Natural killer cell (primary cell): ENCODE data around the gene SLC39A1. TPM values are rescaled to one million over a fixed set of nuclear protein-coding genes. Genes with fewer than 3 reads are reported as not detected.
A peak's percentile ranks its signal among the peaks of the same experiment; 100 is the strongest.

Experiments used
- ATAC-seq, 3 donors: fragments of 150-1000 bp in 2 of 3; fragments of 200-7000 bp in 1 of 3; cut with Tn5 transposase; 1 replicate in 1 of 3; 2 replicates in 2 of 3; pipeline ENCODE4 v1.10.0; 2021; ENCODE audit warnings: mild to moderate bottlenecking in 2 of 3, moderate library complexity in 2 of 3
- DNase-seq, 2 donors: peaks; one replicate each; pipeline versions ENCODE4 v3.0.0 to v3.0.0-alpha.2; 2013 to 2021; ENCODE audit warnings: mixed read lengths in 1 of 2
- H3K27ac ChIP-seq: one replicate; pipeline ENCODE4 v1.5.1; 2013; ENCODE audit warnings: mild to moderate bottlenecking, low read length
- H3K27me3 ChIP-seq: one replicate; pipeline ENCODE4 v1.6.1; 2013; ENCODE audit warnings: low read length; ENCODE audit not compliant: control insufficient read depth, insufficient read depth
- H3K36me3 ChIP-seq: one replicate; pipeline ENCODE4 v1.6.1; 2013; ENCODE audit warnings: low read length; ENCODE audit not compliant: control insufficient read depth, insufficient read depth
- H3K4me1 ChIP-seq: one replicate; pipeline ENCODE4 v1.6.1; 2013; ENCODE audit warnings: low read length; ENCODE audit not compliant: control insufficient read depth, insufficient read depth
- H3K4me3 ChIP-seq: one replicate; pipeline ENCODE4 v1.5.1; 2013; ENCODE audit warnings: low read length
- H3K9me3 ChIP-seq: one replicate; pipeline ENCODE4 v1.6.1; 2013; ENCODE audit warnings: low read length; ENCODE audit not compliant: control insufficient read depth, insufficient read depth
- H3K27ac Mint-ChIP-seq, 2 donors: one replicate each; pipeline ENCODE4 v1.8.0; 2022; ENCODE audit warnings: mild to moderate bottlenecking in 2 of 2, mixed read lengths in 2 of 2, moderate library complexity in 1 of 2
- H3K27me3 Mint-ChIP-seq, 2 donors: one replicate each; pipeline ENCODE4 v1.8.0; 2022; ENCODE audit warnings: low read depth in 2 of 2, mixed read lengths in 2 of 2
- H3K36me3 Mint-ChIP-seq: one replicate; pipeline ENCODE4 v1.8.0; 2022; ENCODE audit warnings: mixed read lengths
- H3K4me1 Mint-ChIP-seq, 2 donors: one replicate each; pipeline ENCODE4 v1.8.0; 2022; ENCODE audit warnings: mixed read lengths in 2 of 2
- H3K4me3 Mint-ChIP-seq: one replicate; pipeline ENCODE4 v1.8.0; 2022; ENCODE audit warnings: mild to moderate bottlenecking, moderate library complexity, mixed read lengths
- H3K9me3 Mint-ChIP-seq, 2 donors: one replicate each; pipeline ENCODE4 v1.8.0; 2022; ENCODE audit warnings: mixed read lengths in 2 of 2
- WGBS: methylation state at CpG from one replicate; pipeline ENCODE4 v1.1.7; 2013; ENCODE audit warnings: missing lambda C conversion rate; ENCODE audit not compliant: insufficient coverage; 5-methylcytosine and 5-hydroxymethylcytosine counted together
- intact Hi-C: fragments of 100-400 bp; cut with micrococcal nuclease; formaldehyde crosslinking; loops from one replicate; pipeline ENCODE4 v1.14.2; 2022
- total RNA-seq, 4 donors: library from RNA; stranded (reverse); fragments of 120-200 nt in 1 of 4; gene quantifications; one replicate each; pipeline versions ENCODE4 v1.2.3 to v1.2.4, GENCODE V29; 2013 to 2022
- TF ChIP-seq, protein P1 (sequence below): fragments of 200-600 bp; IDR thresholded peaks from one replicate; pipeline ENCODE4 v1.8.0; 2022; ENCODE audit warnings: antibody characterized with exemption

The SLC39A1 gene
- total RNA-seq, 3 donors from 2014 or later (not counting 1 experiment from before 2014, with no cell fraction given) = 20.7 to 21.5 (median 21.2) TPM

DNA sequence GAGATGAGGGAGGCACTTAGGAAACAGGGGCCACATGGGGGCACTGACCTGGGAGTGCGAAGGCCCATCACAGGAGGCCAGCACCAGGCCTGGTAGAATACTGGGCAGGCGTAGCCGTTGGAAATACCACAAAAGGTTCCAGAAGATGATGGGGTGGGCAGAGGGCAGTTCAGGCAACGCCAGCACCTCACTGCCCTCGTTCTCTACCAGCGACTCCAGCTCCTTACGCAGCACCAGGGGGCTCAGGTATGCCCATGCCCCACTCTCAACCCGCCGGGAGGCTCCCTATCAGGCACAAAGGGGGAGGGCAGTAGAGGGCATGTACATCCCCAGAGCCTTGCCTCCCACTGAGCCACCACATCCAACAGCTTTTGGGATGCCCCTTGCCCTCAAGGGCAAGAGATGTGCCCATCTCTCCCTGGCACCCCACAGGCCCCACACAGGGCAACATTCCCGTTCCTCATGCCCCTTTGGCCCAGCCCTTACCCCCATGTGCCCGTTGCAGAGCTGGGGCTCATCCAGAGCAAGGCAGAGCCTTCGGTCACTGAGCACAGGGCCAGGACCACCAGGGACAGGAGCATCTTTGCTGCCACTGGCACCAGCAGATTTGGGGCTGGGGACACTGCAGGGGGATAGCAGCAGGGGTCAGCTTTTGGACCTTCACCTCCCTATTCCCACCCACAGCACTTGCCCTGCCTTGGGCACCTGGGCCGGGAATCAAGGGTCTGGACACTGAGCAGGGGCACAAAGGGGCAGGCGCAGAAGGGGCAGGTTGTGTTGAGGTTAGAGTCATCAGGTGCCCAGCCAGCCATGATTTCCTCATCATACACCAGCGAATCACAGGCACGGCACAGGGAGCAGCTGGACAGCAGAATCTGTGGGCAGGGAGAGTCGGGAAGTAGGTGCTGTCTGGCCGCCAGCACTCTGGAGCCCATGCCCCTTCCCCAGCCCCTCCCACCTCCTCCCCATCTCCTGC is 30.9 kb downstream of the SLC39A1 start:
- Histone ChIP-seq H3K27me3 (no peaks in the 10 kb centered on the region), H3K4me3 (no peak overlapping the region), H3K9me3 (no peaks in the 10 kb centered on the region), H3K27ac (no peak overlapping the region), H3K36me3 (peaks cover 63% of the 10 kb centered on the region), H3K4me1 (no peaks in the 10 kb centered on the region)
- WGBS = 95% methylated on average over 17 of the region's 18 CpGs
- Mint-ChIP-seq H3K27ac (peak overlapping the region in 1 of 2 donors; percentile 41), H3K27me3 (no peaks in the 10 kb centered on the region), H3K4me1 (peaks cover 12 to 22% of the 10 kb centered on the region in 2 donors), H3K4me3 (no peak overlapping the region), H3K36me3 (no peaks in the 10 kb centered on the region), H3K9me3 (no peaks in the 10 kb centered on the region)
- intact Hi-C loops = no loop called here
- TF ChIP-seq, protein P1, sequence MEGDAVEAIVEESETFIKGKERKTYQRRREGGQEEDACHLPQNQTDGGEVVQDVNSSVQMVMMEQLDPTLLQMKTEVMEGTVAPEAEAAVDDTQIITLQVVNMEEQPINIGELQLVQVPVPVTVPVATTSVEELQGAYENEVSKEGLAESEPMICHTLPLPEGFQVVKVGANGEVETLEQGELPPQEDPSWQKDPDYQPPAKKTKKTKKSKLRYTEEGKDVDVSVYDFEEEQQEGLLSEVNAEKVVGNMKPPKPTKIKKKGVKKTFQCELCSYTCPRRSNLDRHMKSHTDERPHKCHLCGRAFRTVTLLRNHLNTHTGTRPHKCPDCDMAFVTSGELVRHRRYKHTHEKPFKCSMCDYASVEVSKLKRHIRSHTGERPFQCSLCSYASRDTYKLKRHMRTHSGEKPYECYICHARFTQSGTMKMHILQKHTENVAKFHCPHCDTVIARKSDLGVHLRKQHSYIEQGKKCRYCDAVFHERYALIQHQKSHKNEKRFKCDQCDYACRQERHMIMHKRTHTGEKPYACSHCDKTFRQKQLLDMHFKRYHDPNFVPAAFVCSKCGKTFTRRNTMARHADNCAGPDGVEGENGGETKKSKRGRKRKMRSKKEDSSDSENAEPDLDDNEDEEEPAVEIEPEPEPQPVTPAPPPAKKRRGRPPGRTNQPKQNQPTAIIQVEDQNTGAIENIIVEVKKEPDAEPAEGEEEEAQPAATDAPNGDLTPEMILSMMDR = no peak
- DNase-seq (no peak), ATAC-seq (no peak)

DNA sequence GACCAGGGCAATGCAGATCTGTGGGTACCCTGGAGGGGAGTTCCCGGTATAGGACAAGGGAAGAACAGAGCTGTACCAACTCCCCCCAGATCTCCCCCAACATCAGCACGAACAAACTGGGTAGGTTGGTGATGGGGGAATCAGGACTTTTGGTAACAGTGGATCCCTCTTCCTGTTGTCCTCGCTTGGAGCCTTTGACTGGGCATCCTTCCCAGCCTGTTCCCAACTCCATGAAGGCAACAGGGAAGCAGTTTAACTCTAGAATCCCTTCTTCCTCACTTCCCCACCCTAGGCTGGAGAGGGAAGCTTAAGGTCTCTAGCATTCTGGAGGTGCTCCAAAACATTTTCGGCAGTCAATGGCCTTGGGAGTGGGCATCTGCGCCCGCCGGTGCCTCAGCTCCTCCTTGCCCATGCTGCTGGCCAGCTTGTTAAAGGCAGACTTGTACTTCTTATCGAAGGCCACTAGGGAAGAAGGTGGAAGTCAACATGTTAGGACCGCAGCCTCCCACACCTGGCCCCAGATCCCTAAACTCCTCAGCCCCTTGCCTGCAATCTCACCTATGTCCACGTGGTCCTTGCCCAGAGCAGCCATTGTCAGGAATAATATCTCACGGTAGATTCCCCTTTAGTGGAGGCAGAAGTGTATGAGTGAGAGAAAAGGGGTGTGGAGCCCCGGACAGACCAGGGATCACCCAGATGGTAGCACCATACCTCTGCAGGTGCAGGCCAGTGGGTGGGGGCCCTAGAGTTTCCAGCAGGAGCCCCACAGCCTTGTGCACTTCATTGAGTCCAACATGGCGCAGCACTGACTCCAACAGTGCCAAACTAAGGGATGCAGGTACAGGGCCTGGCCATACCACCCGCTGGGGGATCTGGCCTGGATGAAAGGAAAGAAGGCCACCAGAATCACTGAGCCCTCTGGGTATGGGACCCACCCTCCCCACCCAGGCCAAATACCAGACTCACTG is 33.1 kb downstream of the SLC39A1 start:
- 97% methylated on average over 11 of the region's 14 CpGs for WGBS
- H3K36me3 ChIP-seq = peaks cover 43% of the 10 kb centered on the region
- H3K36me3 Mint-ChIP-seq = no peaks in the 10 kb centered on the region

DNA sequence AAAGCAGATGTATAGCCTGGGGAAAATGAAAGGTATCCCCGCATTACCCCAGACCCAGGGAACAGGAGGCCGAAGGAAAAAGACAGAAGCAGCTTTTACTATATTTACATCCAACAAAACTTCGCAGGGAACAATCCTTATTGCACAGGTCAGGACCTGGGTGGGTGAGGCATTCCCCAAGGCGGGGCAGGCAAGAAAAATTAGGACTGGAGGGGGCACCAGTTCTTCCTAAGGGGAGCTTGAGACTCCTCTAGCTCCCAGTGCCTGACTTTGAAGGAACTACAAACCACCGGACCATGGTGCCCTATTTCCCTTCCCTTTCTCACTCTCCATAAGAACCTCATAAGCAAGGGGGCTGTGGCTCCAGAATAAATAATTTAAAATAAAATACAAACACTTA is 33.9 kb downstream of the SLC39A1 start:
- intact Hi-C loops = no loop called here
- H3K27me3 ChIP-seq = no peaks in the 10 kb centered on the region
- Mint-ChIP-seq H3K4me3 (no peak overlapping the region), H3K9me3 (no peaks in the 10 kb centered on the region), H3K27ac (peak overlapping the region; percentile 79 to 85), H3K36me3 (no peaks in the 10 kb centered on the region), H3K4me1 (peaks cover 12 to 19% of the 10 kb centered on the region in 2 donors), H3K27me3 (no peaks in the 10 kb centered on the region)
- H3K36me3 ChIP-seq = peaks cover 36% of the 10 kb centered on the region
- TF ChIP-seq, protein P1 = no peak
- ATAC-seq (no peak), DNase-seq (no peak)
- WGBS = 100% methylated on average over 5 of the region's 5 CpGs
- H3K4me1 ChIP-seq = no peaks in the 10 kb centered on the region
- no peaks in the 10 kb centered on the region for H3K9me3 ChIP-seq
- no peak overlapping the region for H3K4me3 ChIP-seq
- H3K27ac ChIP-seq = no peak overlapping the region

More for the DNA sequence above, 33.1 kb downstream of the SLC39A1 start:
- Histone ChIP-seq H3K4me1 (no peaks in the 10 kb centered on the region), H3K27ac (no peak overlapping the region), H3K27me3 (no peaks in the 10 kb centered on the region), H3K9me3 (no peaks in the 10 kb centered on the region), H3K4me3 (no peak overlapping the region)
- ATAC-seq = no peak
- H3K27me3 Mint-ChIP-seq = no peaks in the 10 kb centered on the region
- peaks cover 12 to 22% of the 10 kb centered on the region in 2 donors for H3K4me1 Mint-ChIP-seq
- no peaks in the 10 kb centered on the region for H3K9me3 Mint-ChIP-seq
- H3K27ac Mint-ChIP-seq = peak overlapping the region in 1 of 2 donors; percentile 85
- intact Hi-C loops = no loop called here
- H3K4me3 Mint-ChIP-seq = no peak overlapping the region
- TF ChIP-seq, protein P1 = no peak
- no peak for DNase-seq
